ENCODE measurements around the gene ACBD6. TPM values are rescaled to one million over a fixed set of nuclear protein-coding genes. Genes with fewer than 3 reads are reported as not detected.

Gene ACBD6
- total and polyA plus RNA-seq, 7 donors: 12.6 to 20.4 (median 17.3) TPM

DNA sequence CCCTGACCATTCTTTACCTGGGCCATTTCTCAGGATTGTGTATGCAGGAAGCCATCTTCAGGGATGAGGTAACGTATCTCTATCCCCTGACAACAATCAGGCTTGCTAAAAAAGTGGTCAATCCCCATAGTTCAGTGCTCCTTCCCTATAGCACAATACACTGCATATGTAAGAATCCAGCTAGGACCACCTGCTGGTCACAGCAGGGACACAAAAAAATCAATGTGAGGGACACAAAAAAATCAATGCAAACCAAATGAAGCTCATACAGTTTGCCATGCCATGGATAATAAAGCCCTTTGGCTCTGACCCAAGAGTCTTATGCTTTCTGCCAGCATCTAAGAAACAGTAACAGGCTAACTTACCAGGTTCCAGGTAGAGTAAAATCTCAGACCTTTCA is 16.3 kb downstream of the ACBD6 start:
- intact Hi-C loops (cut with DNase I): no loop called here
- Histone ChIP-seq H3K27ac (no peak overlapping the region), H3K36me3 (ENCODE audit: insufficient read depth in 1 of 2, low read depth in 1 of 2) (peaks cover 3 to 56% of the 10 kb centered on the region in 2 donors), H3K9me3 (no peaks in the 10 kb centered on the region), H3K27me3 (ENCODE audit: insufficient read depth in 3 of 3, low read length in 2 of 3) (no peaks in the 10 kb centered on the region), H3K4me1 (no peaks in the 10 kb centered on the region), H3K4me3 (no peak overlapping the region)
- ATAC-seq: no peak
- TF ChIP-seq, protein P1, sequence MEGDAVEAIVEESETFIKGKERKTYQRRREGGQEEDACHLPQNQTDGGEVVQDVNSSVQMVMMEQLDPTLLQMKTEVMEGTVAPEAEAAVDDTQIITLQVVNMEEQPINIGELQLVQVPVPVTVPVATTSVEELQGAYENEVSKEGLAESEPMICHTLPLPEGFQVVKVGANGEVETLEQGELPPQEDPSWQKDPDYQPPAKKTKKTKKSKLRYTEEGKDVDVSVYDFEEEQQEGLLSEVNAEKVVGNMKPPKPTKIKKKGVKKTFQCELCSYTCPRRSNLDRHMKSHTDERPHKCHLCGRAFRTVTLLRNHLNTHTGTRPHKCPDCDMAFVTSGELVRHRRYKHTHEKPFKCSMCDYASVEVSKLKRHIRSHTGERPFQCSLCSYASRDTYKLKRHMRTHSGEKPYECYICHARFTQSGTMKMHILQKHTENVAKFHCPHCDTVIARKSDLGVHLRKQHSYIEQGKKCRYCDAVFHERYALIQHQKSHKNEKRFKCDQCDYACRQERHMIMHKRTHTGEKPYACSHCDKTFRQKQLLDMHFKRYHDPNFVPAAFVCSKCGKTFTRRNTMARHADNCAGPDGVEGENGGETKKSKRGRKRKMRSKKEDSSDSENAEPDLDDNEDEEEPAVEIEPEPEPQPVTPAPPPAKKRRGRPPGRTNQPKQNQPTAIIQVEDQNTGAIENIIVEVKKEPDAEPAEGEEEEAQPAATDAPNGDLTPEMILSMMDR (IDR thresholded peaks at IDR 0.05): no peak
- 96 to 100% (median 97%) methylated on average over 1 of the region's 1 CpG for WGBS, 3 donors
- DNase-seq: no peak

DNA sequence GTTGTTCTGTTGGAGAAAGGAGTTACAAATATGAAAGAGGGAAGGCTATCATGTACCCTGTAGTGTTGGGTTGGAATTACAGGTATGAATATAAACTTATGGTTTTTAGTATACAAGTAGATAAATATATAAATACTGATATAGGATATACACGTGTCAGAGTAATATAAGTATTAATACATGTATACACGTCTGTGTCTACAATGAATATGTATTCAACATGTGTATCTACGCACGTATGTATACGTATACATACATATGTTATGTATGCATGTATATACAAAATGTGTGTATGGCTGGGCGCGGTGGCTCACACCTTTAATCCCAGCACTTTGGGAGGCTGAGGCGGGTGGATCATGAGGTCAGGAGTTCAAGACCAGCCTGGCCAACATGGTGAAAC is 17.9 kb downstream of the ACBD6 start:
- TF ChIP-seq, protein P1 (IDR thresholded peaks at IDR 0.05): no peak
- DNase-seq (no peak), ATAC-seq (no peak)
- intact Hi-C loops (cut with DNase I): loop anchor here in 1 of 2 donors (5.0 kb wide), 2 partner anchors 122 to 297 kb away; no protein-coding TSS in a partner anchor
- Histone ChIP-seq H3K4me1 (no peaks in the 10 kb centered on the region), H3K4me3 (no peak overlapping the region), H3K36me3 (ENCODE audit: insufficient read depth in 1 of 2, low read depth in 1 of 2) (peaks cover 3 to 45% of the 10 kb centered on the region in 2 donors), H3K27ac (no peak overlapping the region), H3K9me3 (no peaks in the 10 kb centered on the region), H3K27me3 (ENCODE audit: insufficient read depth in 3 of 3, low read length in 2 of 3) (no peaks in the 10 kb centered on the region)
- WGBS, 3 donors: 95 to 97% (median 97%) methylated on average over 8 of the region's 8 CpGs

DNA sequence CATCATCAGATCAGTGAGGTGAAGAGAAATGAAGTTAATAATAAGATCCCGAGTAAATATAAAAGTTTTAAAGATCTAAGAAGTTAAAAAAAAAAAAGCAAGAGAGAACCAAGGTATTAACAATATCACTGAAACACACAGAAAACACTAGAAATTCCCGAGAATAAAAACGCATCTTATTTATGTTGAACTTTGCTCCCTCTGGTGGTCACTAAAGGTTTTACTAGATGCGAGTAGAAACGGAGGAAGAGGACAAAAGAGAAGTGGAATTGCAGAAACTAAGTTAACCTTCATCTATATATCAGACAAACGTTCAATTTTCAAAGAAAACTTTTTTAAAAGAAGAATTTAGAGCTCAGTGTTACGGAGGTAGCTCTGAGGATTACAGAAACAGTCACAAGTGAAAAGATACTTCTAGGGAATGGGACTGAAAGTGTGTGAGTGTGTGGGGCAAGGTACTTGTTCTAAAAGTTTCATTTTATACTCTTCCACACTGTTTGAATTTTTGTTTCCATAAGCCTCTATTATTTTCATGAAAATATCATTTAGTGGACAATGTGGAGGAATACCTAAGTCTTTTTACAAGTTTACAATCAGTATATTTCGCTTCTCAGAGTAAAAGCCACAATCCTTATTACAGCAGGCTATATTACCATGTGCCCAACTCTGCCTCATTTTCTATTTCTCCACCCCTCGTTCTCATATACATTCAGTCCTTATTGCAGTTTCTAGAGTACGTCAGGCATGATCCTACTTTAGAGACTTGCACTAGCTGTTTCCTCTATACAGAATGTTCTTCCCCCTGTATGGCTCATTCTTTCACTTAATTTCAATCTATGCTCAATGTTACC is 19.7 kb downstream of the ACBD6 start:
- Histone ChIP-seq H3K36me3 (ENCODE audit: insufficient read depth in 1 of 2, low read depth in 1 of 2) (peaks cover 3 to 44% of the 10 kb centered on the region in 2 donors), H3K9me3 (no peaks in the 10 kb centered on the region), H3K4me3 (no peak overlapping the region), H3K27me3 (ENCODE audit: insufficient read depth in 3 of 3, low read length in 2 of 3) (no peaks in the 10 kb centered on the region), H3K27ac (no peak overlapping the region), H3K4me1 (no peaks in the 10 kb centered on the region)
- peak in 2 of 4 donors; percentile 47 to 67 for ATAC-seq
- WGBS, 3 donors: 26 to 28% (median 27%) methylated on average over 10 of the region's 10 CpGs
- intact Hi-C loops (cut with DNase I): loop anchor here (2.0 to 5.0 kb wide), 3 partner anchors 120 to 295 kb away; no protein-coding TSS in a partner anchor
- TF ChIP-seq, protein P1 (IDR thresholded peaks at IDR 0.05): peak; percentile 76
- no peak for DNase-seq

DNA sequence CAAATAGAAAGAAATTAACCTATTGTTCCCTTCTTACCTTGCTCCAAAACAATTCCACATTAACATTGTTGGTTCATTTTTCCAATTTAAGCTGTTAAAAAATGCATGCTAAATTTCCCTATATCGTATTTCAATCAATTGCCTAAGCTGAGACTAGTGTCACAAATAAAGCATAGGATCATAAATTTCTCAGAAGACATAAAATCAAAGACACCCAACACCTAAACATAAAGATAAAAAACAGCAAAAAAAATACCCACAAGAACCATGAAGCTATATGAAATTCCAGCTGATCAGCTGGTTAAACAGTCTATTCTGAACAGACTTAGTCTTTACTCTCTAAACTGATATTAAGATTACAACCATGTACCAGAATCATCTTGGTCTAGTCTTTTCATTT is 32.3 kb downstream of the ACBD6 start:
- DNase-seq (no peak), ATAC-seq (no peak)
- no peaks in the 10 kb centered on the region for H3K9me3 ChIP-seq
- no peak overlapping the region for H3K27ac ChIP-seq
- H3K27me3 ChIP-seq (ENCODE audit: insufficient read depth in 3 of 3, low read length in 2 of 3): no peaks in the 10 kb centered on the region
- intact Hi-C loops (cut with DNase I): no loop called here
- no peaks in the 10 kb centered on the region for H3K36me3 ChIP-seq (ENCODE audit: insufficient read depth in 1 of 2, low read depth in 1 of 2)
- H3K4me1 ChIP-seq: no peaks in the 10 kb centered on the region
- WGBS, 3 donors: 94 to 100% (median 95%) methylated on average over 1 of the region's 1 CpG
- TF ChIP-seq, protein P1 (IDR thresholded peaks at IDR 0.05): no peak
- H3K4me3 ChIP-seq: no peak overlapping the region
